GM18951 (cell line): Measurements from ENCODE around the gene JMJD4.

Source experiments
- POLR2A ChIP-seq: IDR thresholded peaks from 4 replicates; pipeline ENCODE4 v1.6.1; 2011; ENCODE audit warnings: mild to moderate bottlenecking; ENCODE audit not compliant: insufficient read length, insufficient read depth; ENCODE audit errors: extremely low read depth
- in situ Hi-C: fragments of 300-500 bp; cut with MboI; formaldehyde crosslinking; loops from one replicate; pipeline ENCODE4 v1.12.0; 2022; ENCODE audit warnings: low sequenced_read_pairs, mixed read lengths, inconsistent platforms; ENCODE audit not compliant: unreplicated experiment

Gene JMJD4

GRCh38 chr1:227753999-227754711 lies 19.1 kb upstream of the JMJD4 start:
- in situ Hi-C loops = no loop called here
- TF ChIP-seq POLR2A = no peak

DNA sequence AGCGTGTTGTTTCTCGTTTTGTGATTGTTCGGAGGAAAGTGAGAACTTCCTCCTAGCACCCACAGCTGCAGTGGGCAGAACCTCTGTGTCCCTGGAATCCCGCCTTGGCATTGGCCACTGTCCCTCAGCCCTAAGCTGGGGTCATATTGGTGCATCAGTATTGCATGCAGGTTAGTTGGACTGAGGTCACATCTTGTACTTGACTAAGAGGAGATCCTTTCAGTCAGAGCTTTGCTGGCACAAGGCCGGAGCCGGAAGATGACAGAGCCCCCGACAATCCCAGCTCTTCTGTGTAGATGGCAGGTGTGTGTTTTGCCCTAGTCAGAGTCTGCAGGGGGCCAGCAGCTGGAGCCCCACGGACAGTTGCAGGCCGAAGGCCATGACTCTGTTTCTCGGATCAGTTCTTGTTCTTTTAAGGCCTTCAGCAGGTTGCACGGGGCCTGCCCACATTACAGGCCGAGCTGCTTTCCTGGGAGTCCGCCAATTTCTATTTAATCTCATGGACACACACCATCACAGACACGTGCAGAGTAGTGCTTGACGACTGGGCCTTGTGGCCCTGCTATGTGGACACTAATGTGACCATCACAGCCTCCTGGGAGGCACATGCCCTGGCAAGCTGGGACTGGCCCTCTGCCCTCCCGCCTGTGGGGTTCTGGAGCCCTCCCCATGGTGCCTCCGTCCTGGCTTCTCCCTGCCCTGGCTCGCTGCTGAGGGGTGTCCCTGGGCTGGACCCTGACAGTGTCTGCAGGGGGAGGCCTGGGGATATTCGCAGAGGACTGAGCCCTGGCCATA lies 15.0 kb upstream of the JMJD4 start:
- in situ Hi-C loops = no loop called here
- TF ChIP-seq POLR2A = no peak

- in situ Hi-C loops = no loop called here
- TF ChIP-seq POLR2A = no peak
Observed at GRCh38 chr1:227749225-227749624, 14.1 kb upstream of the JMJD4 start.

- in situ Hi-C loops = no loop called here
- TF ChIP-seq POLR2A = no peak
Observed at GRCh38 chr1:227748496-227749182, 13.5 kb upstream of the JMJD4 start.

GRCh38 chr1:227747948-227748495 lies 12.9 kb upstream of the JMJD4 start:
- TF ChIP-seq POLR2A = no peak
- in situ Hi-C loops = no loop called here

GRCh38 chr1:227747382-227747781 lies 12.3 kb upstream of the JMJD4 start:
- no peak for TF ChIP-seq POLR2A
- in situ Hi-C loops = no loop called here

DNA sequence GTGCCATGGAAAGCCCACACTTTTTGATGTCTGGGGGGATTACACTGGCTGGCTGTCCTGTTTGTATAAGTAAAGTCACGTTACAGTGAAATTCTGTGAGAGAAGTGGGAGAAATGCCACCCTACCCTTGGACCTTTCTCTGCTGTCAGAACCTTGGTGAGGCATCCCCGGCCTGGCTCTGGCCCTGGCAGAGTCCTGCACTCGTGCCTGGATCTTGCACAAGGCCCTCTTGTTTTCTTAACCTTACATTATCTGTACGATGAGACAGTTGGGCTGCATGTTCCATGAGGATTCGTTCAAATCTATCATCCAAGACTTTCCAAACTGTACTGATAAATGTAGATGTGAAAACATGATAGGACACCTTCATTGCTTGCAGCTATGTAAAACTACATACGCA lies 11.6 kb upstream of the JMJD4 start:
- in situ Hi-C loops = no loop called here
- TF ChIP-seq POLR2A = no peak

GRCh38 chr1:227745568-227746265 lies 10.6 kb upstream of the JMJD4 start:
- no peak for TF ChIP-seq POLR2A
- in situ Hi-C loops = no loop called here

GRCh38 chr1:227744668-227745067 lies 9.6 kb upstream of the JMJD4 start:
- no peak for TF ChIP-seq POLR2A
- in situ Hi-C loops = no loop called here

DNA sequence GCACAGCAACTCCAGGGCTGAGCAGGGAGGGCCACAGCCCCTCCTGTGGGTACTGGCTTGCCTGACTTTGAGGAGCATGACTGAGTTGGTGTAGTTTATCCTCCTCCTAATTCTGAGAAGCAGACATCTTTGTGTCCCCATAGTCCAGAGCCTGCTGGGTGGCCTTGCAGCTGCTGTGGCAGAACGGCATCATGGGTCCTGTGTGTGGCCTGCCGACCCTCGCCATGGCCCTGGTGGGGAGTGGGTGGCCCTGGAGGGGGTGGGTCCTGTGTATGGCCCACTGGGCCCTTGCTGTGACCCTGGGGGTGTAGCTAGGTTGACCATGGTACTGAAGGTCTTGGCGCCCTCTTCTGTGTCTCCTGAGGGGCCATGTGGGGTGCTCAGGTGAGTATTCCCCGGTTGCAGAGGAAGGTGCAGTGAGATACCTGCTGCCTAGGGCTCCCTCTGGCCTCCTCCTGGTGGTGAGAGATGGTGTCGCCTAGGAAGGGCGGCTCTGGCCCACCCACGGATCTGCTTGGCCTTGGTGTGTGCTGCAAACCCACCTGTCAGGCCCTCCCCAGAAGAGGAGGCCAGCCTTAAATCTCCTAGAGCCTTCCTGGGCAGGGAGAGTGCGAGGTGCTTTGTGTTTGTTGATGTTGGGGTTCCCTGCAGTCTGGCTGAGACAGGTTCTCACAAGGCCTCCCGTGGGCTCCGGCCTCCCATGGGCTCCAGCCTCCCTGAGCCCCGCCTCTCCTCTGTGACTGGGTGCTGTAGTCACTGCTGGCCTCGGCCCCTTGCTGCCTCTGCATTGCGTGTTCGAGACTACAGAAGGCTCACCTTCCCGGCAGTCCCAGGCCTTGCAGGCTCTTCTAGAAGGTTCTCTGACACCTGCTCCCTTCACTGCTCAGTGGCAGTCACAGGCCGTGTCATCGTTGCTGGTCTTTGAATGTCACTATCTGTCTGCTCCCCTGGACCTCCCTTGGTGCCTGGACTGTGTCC lies 7.9 kb upstream of the JMJD4 start:
- no peak for TF ChIP-seq POLR2A
- in situ Hi-C loops = no loop called here

DNA sequence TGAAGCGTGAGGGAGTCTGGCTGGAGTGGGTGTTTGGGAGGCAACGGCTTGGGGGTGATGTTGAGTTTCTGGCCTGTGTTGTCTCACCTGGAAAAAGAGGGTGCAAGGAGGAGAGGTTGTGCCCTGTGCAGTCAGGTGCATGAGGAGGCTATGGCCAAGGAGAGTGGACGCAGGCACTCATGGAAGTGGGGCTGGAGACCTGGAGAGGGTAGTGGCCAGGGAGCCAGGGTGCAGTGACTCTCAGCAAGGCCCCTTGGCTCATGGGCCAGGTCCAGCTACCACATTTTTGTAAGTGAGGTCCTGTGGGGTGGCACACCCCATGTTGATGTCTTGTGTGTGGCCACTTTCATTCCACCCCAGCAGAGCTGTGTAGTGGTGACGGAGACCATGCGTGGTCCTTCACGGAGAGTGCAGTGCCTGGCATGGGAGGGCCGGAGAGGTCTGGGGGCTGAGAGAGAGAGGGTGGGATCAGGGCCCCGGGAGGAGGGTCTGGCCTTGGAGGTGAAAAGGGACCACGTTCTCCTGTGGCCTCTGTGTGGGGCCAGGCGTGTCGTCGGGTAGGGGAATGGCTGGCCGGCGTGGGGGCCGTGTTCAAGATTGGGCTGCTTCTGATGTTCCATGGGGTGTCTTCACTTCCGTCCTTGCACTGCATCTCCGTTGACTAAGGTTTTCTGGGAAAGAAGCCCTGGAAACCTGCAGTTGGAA lies 6.2 kb upstream of the JMJD4 start:
- TF ChIP-seq POLR2A = no peak
- in situ Hi-C loops = no loop called here

DNA sequence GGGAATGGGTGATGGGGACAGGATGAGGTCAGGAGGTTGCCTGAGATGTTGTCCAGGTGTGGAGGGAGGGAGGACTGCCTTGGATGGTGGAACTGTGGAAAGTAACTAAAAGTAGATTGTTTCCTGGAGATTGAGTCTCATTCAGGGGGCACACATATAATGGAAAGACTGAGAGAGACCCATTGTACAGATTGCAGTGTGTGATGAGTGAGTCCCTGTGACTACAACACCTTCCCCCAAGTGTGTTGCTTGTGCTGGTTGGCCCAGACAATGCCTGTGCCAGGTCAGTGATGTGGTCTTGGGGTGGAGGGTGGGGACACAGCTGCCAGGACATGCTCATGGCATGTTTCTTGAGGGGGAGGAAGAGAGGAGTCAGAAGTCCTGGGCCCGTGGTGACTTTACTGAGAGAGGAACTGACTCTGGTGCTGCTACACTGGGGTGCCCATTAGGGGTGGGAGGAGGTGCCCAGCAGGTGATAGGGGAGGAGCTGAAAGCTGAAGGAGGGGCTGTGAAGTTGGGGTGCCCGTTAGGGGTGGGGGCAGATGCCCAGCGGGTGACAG lies 5.4 kb upstream of the JMJD4 start:
- no peak for TF ChIP-seq POLR2A
- in situ Hi-C loops = no loop called here
